Heart left ventricle (tissue), 13 donors: ENCODE measurements around the gene CLSTN2.

Experiments
- CTCF ChIP-seq, 12 donors: fragments of 200-600 bp; sonication (generic) in 4 of 12; IDR thresholded peaks; one replicate each; pipeline versions ENCODE4 v1.5.0 to v1.8.0; 2018 to 2022; ENCODE audit warnings: antibody characterized with exemption in 12 of 12, mild to moderate bottlenecking in 5 of 12
- POLR2A ChIP-seq, 2 donors: fragments of 450-650 bp; IDR thresholded peaks; one replicate each; pipeline ENCODE4 v1.6.1; 2017; ENCODE audit warnings: antibody characterized with exemption in 2 of 2, mild to moderate bottlenecking in 2 of 2, moderate library complexity in 2 of 2
- donor health status: ischemic (EF 13 %, LVEDD 7.1; RV severe dilation, severe dysfunction).
- donor health status: DM: no; HTN: yes; CAD: no.
- donor health status: DM: no; HTN: no; CAD: no.
- donor health status: ischemic (EF 25% LVEDD 6.9; RV normal size, moderate dysfunction).
- donor health status: ischemic (EF 25% LVEDD 5.7; RV mildly dilated, moderate dysfunction).
- donor health status: ischemic (EF 35%, LVEDD 5.7; RV mildly dilated, moderate dysfunction).
- donor health status: nonischemic (EF 11% LVEDD 7.7; RV severe dilation, severe dysfunction).
- donor health status: DM: yes; HTN: yes; CAD: no.
- donor health status: PGD.
- donor health status: ischemic (EF 29% LVEDD 5.4; RV normal size, mild dysfunction).
- donor health status: nonischemic (EF 23%, LVEDD 6.1; RV moderate dilation, normal function).

GRCh38 chr3:140487566-140487965, 552.6 kb downstream of the CLSTN2 start:
- TF ChIP-seq CTCF (IDR thresholded peaks at IDR 0.05) (no peak), POLR2A (IDR thresholded peaks at IDR 0.05) (no peak)
